COR-L47 (cell line): Measurements from ENCODE around the gene CCDC83.
"Not testable (repeated sequence)": the region's sequence is repeated elsewhere in the genome, so short reads cannot be mapped to it uniquely, and the experiment has no call there.

Experiments used
- DNase-seq: peaks from one replicate; lab custom pipeline; 2025; lab: John Stamatoyannopoulos, UW

The CCDC83 gene

GRCh38 chr11:85939099-85940015 is 84.2 kb downstream of the CCDC83 start:
- DNase-seq, result no peak

GRCh38 chr11:85941380-85941973 is 86.3 kb downstream of the CCDC83 start:
- peak; percentile 48 for DNase-seq

GRCh38 chr11:85945296-85945695 is 90.1 kb downstream of the CCDC83 start:
- no peak for DNase-seq

- DNase-seq, result no peak
Measured at GRCh38 chr11:85945788-85946187, 90.6 kb downstream of the CCDC83 start.

GRCh38 chr11:85946221-85946620 is 91.0 kb downstream of the CCDC83 start:
- DNase-seq, result no peak

GRCh38 chr11:85947431-85948272 is 92.5 kb downstream of the CCDC83 start:
- DNase-seq, result no peak

GRCh38 chr11:85948884-85949283 is 93.7 kb downstream of the CCDC83 start:
- DNase-seq, result no peak

- no peak for DNase-seq
Measured at GRCh38 chr11:85949798-85950197, 94.6 kb downstream of the CCDC83 start.

- DNase-seq, result no peak
Measured at GRCh38 chr11:85950317-85951048, 95.3 kb downstream of the CCDC83 start.

- DNase-seq, result no peak
Measured at GRCh38 chr11:85951049-85951405, 95.8 kb downstream of the CCDC83 start.

- DNase-seq, result no peak
Measured at GRCh38 chr11:85951428-85952107, 96.4 kb downstream of the CCDC83 start.

- DNase-seq, result not testable (repeated sequence)
Measured at GRCh38 chr11:85952108-85952485, 96.9 kb downstream of the CCDC83 start.

- no peak for DNase-seq
Measured at GRCh38 chr11:85953491-85954143, 98.4 kb downstream of the CCDC83 start.

- no peak for DNase-seq
Measured at GRCh38 chr11:85955531-85955930, 100.3 kb downstream of the CCDC83 start.

GRCh38 chr11:85960678-85961077 is 105.5 kb downstream of the CCDC83 start:
- no peak for DNase-seq

GRCh38 chr11:85961130-85961529 is 105.9 kb downstream of the CCDC83 start:
- DNase-seq, result no peak

- no peak for DNase-seq
Measured at GRCh38 chr11:85961930-85962363, 106.8 kb downstream of the CCDC83 start.

- DNase-seq, result no peak
Measured at GRCh38 chr11:85965202-85965601, 110.0 kb downstream of the CCDC83 start.

- no peak for DNase-seq
Measured at GRCh38 chr11:85967457-85967856, 112.3 kb downstream of the CCDC83 start.
